ENCODE results near the gene AUTS2.

AUTS2 gene

GRCh38 chr7:69825113-69825972 lies 227.1 kb downstream of the AUTS2 start:
- no peak for DNase-seq

GRCh38 chr7:69826283-69826682 lies 228.0 kb downstream of the AUTS2 start:
- no peak for DNase-seq

GRCh38 chr7:69827140-69827539 lies 228.9 kb downstream of the AUTS2 start:
- no peak for DNase-seq

- DNase-seq, result no peak
Observed at GRCh38 chr7:69827558-69827957, 229.3 kb downstream of the AUTS2 start.

GRCh38 chr7:69832356-69832755 lies 234.1 kb downstream of the AUTS2 start:
- DNase-seq, result no peak

GRCh38 chr7:69833964-69834363 lies 235.7 kb downstream of the AUTS2 start:
- DNase-seq, result no peak

GRCh38 chr7:69836702-69837101 lies 238.4 kb downstream of the AUTS2 start:
- no peak for DNase-seq

- DNase-seq, result no peak
Observed at GRCh38 chr7:69837387-69838068, 239.3 kb downstream of the AUTS2 start.

- DNase-seq, result no peak
Observed at GRCh38 chr7:69839782-69840181, 241.5 kb downstream of the AUTS2 start.

GRCh38 chr7:69840248-69840647 lies 242.0 kb downstream of the AUTS2 start:
- DNase-seq, result no peak

- DNase-seq, result no peak
Observed at GRCh38 chr7:69843653-69844052, 245.4 kb downstream of the AUTS2 start.

GRCh38 chr7:69844264-69844868 lies 246.1 kb downstream of the AUTS2 start:
- DNase-seq, result no peak

- DNase-seq, result no peak
Observed at GRCh38 chr7:69845721-69846495, 247.6 kb downstream of the AUTS2 start.

GRCh38 chr7:69847921-69848612 lies 249.8 kb downstream of the AUTS2 start:
- DNase-seq, result no peak

- DNase-seq, result no peak
Observed at GRCh38 chr7:69849268-69849667, 251.0 kb downstream of the AUTS2 start.

GRCh38 chr7:69857014-69857413 lies 258.7 kb downstream of the AUTS2 start:
- DNase-seq, result no peak

GRCh38 chr7:69858471-69858870 lies 260.2 kb downstream of the AUTS2 start:
- no peak for DNase-seq

- no peak for DNase-seq
Observed at GRCh38 chr7:69859342-69859741, 261.1 kb downstream of the AUTS2 start.

GRCh38 chr7:69860486-69860885 lies 262.2 kb downstream of the AUTS2 start:
- DNase-seq, result no peak

GRCh38 chr7:69860941-69861622 lies 262.8 kb downstream of the AUTS2 start:
- DNase-seq, result no peak

GRCh38 chr7:69862413-69863064 lies 264.3 kb downstream of the AUTS2 start:
- DNase-seq, result no peak

All from CD4-positive, alpha-beta T cell treated with Interleukin-1 beta for 1 hour (primary cell).